ENCODE results near the gene NDRG3.
"Not testable (repeated sequence)": the region's sequence is repeated elsewhere in the genome, so short reads cannot be mapped to it uniquely, and the experiment has no call there.

Gene NDRG3

GRCh38 chr20:36645998-36646397 is 99.9 kb downstream of the NDRG3 start, which contains the start of gene SLA2:
TSS of gene SLA2 (minus strand) at chr20:36646196. CDS start at chr20:36641335, 4,861 bp downstream.
- in situ Hi-C loops (cut with MboI; ENCODE audit: low sequenced_read_pairs), result no loop called here

- in situ Hi-C loops (cut with MboI; ENCODE audit: low sequenced_read_pairs), result no loop called here
Measured at GRCh38 chr20:36645353-36645752, 100.5 kb downstream of the NDRG3 start.

- in situ Hi-C loops (cut with MboI; ENCODE audit: low sequenced_read_pairs), result no loop called here
Measured at GRCh38 chr20:36644706-36645095, 101.2 kb downstream of the NDRG3 start.

- in situ Hi-C loops (cut with MboI; ENCODE audit: low sequenced_read_pairs), result no loop called here
Measured at GRCh38 chr20:36644032-36644705, 101.7 kb downstream of the NDRG3 start.

GRCh38 chr20:36642136-36642535 is 103.8 kb downstream of the NDRG3 start:
- in situ Hi-C loops (cut with MboI; ENCODE audit: low sequenced_read_pairs), result no loop called here

GRCh38 chr20:36641506-36641843 is 104.4 kb downstream of the NDRG3 start:
- in situ Hi-C loops (cut with MboI; ENCODE audit: low sequenced_read_pairs), result no loop called here

GRCh38 chr20:36638876-36639400 is 107.0 kb downstream of the NDRG3 start:
- in situ Hi-C loops (cut with MboI; ENCODE audit: low sequenced_read_pairs), result not testable (repeated sequence)

GRCh38 chr20:36634342-36634741 is 111.5 kb downstream of the NDRG3 start:
- in situ Hi-C loops (cut with MboI; ENCODE audit: low sequenced_read_pairs), result no loop called here

- in situ Hi-C loops (cut with MboI; ENCODE audit: low sequenced_read_pairs), result no loop called here
Measured at GRCh38 chr20:36633285-36633772, 112.6 kb downstream of the NDRG3 start.

GRCh38 chr20:36632487-36633284 is 113.2 kb downstream of the NDRG3 start:
- in situ Hi-C loops (cut with MboI; ENCODE audit: low sequenced_read_pairs), result no loop called here

GRCh38 chr20:36632147-36632486 is 113.8 kb downstream of the NDRG3 start:
- in situ Hi-C loops (cut with MboI; ENCODE audit: low sequenced_read_pairs), result no loop called here

- in situ Hi-C loops (cut with MboI; ENCODE audit: low sequenced_read_pairs), result no loop called here
Measured at GRCh38 chr20:36631646-36632045, 114.2 kb downstream of the NDRG3 start.

GRCh38 chr20:36629719-36630681 is 115.9 kb downstream of the NDRG3 start:
- in situ Hi-C loops (cut with MboI; ENCODE audit: low sequenced_read_pairs), result no loop called here

- in situ Hi-C loops (cut with MboI; ENCODE audit: low sequenced_read_pairs), result no loop called here
Measured at GRCh38 chr20:36628076-36628475, 117.8 kb downstream of the NDRG3 start.

GRCh38 chr20:36624944-36625324 is 121.0 kb downstream of the NDRG3 start:
- in situ Hi-C loops (cut with MboI; ENCODE audit: low sequenced_read_pairs), result no loop called here

GRCh38 chr20:36624068-36624943 is 121.6 kb downstream of the NDRG3 start:
- in situ Hi-C loops (cut with MboI; ENCODE audit: low sequenced_read_pairs), result no loop called here

- in situ Hi-C loops (cut with MboI; ENCODE audit: low sequenced_read_pairs), result no loop called here
Measured at GRCh38 chr20:36623444-36623843, 122.4 kb downstream of the NDRG3 start.

- in situ Hi-C loops (cut with MboI; ENCODE audit: low sequenced_read_pairs), result no loop called here
Measured at GRCh38 chr20:36620917-36621316, 125.0 kb downstream of the NDRG3 start.

- in situ Hi-C loops (cut with MboI; ENCODE audit: low sequenced_read_pairs), result no loop called here
Measured at GRCh38 chr20:36614781-36615557, 130.9 kb downstream of the NDRG3 start.
